Ramos (cell line): Measurements from ENCODE around the gene HPRT1.

Experiments used
- in situ Hi-C: fragments of 300-500 bp; cut with MboI; formaldehyde crosslinking; loops from one replicate; pipeline ENCODE4 v1.14.3; 2022; ENCODE audit warnings: low sequenced_read_pairs; ENCODE audit not compliant: unreplicated experiment

Gene HPRT1

GRCh38 chrX:134470013-134470412 lies 10.0 kb downstream of the HPRT1 start:
- in situ Hi-C loops, result no loop called here

- in situ Hi-C loops, result no loop called here
Observed at GRCh38 chrX:134472041-134472440, 12.1 kb downstream of the HPRT1 start.

- in situ Hi-C loops, result loop anchor here (25.0 kb wide), 1 partner anchor 286 kb away; no protein-coding TSS in a partner anchor
Observed at GRCh38 chrX:134476284-134476683, 16.3 kb downstream of the HPRT1 start.

GRCh38 chrX:134478374-134478773 lies 18.4 kb downstream of the HPRT1 start:
- in situ Hi-C loops, result loop anchor here (25.0 kb wide), 1 partner anchor 284 kb away; no protein-coding TSS in a partner anchor

GRCh38 chrX:134480061-134480460 lies 20.1 kb downstream of the HPRT1 start:
- in situ Hi-C loops, result loop anchor here (25.0 kb wide), 1 partner anchor 282 kb away; no protein-coding TSS in a partner anchor

- in situ Hi-C loops, result loop anchor here (25.0 kb wide), 1 partner anchor 281 kb away; no protein-coding TSS in a partner anchor
Observed at GRCh38 chrX:134481339-134481738, 21.4 kb downstream of the HPRT1 start.

GRCh38 chrX:134482371-134482770 lies 22.4 kb downstream of the HPRT1 start:
- in situ Hi-C loops, result loop anchor here (25.0 kb wide), 1 partner anchor 280 kb away; no protein-coding TSS in a partner anchor

GRCh38 chrX:134484039-134484438 lies 24.1 kb downstream of the HPRT1 start:
- in situ Hi-C loops, result loop anchor here (25.0 kb wide), 1 partner anchor 278 kb away; no protein-coding TSS in a partner anchor

GRCh38 chrX:134501941-134502340 lies 42.0 kb downstream of the HPRT1 start:
- in situ Hi-C loops, result no loop called here

GRCh38 chrX:134502686-134503085 lies 42.7 kb downstream of the HPRT1 start:
- in situ Hi-C loops, result no loop called here

GRCh38 chrX:134512566-134512965 lies 52.6 kb downstream of the HPRT1 start:
- in situ Hi-C loops, result no loop called here

GRCh38 chrX:134513091-134513490 lies 53.1 kb downstream of the HPRT1 start:
- in situ Hi-C loops, result no loop called here

GRCh38 chrX:134520860-134521390 lies 61.0 kb downstream of the HPRT1 start:
- in situ Hi-C loops, result no loop called here

GRCh38 chrX:134524181-134524580 lies 64.2 kb downstream of the HPRT1 start:
- in situ Hi-C loops, result no loop called here

GRCh38 chrX:134525086-134525792 lies 65.3 kb downstream of the HPRT1 start:
- in situ Hi-C loops, result no loop called here

GRCh38 chrX:134526399-134526798 lies 66.4 kb downstream of the HPRT1 start:
- in situ Hi-C loops, result no loop called here

GRCh38 chrX:134528960-134529359 lies 69.0 kb downstream of the HPRT1 start:
- in situ Hi-C loops, result no loop called here

- in situ Hi-C loops, result no loop called here
Observed at GRCh38 chrX:134529481-134529880, 69.5 kb downstream of the HPRT1 start.

- in situ Hi-C loops, result no loop called here
Observed at GRCh38 chrX:134530845-134531244, 70.9 kb downstream of the HPRT1 start.

- in situ Hi-C loops, result no loop called here
Observed at GRCh38 chrX:134533352-134533751, 73.4 kb downstream of the HPRT1 start.

GRCh38 chrX:134533952-134534351 lies 74.0 kb downstream of the HPRT1 start:
- in situ Hi-C loops, result no loop called here
